Neural crest cell (in vitro differentiated cells): ENCODE measurements around the gene MICU1. TPM values are rescaled to one million over a fixed set of nuclear protein-coding genes. Genes with fewer than 3 reads are reported as not detected.

Experiments
- DNase-seq: peaks from one replicate; pipeline ENCODE4 v3.0.0; 2021; ENCODE audit warnings: low read depth, mixed read lengths, low spot score
- H3K27ac Mint-ChIP-seq: one replicate; pipeline ENCODE4 v1.8.0; 2021; ENCODE audit warnings: mild to moderate bottlenecking, mixed read lengths; ENCODE audit not compliant: unreplicated experiment
- H3K27me3 Mint-ChIP-seq: 2 replicates; pipeline ENCODE4 v1.8.0; 2021; ENCODE audit warnings: low read depth, mild to moderate bottlenecking, mixed read lengths
- H3K36me3 Mint-ChIP-seq: 2 replicates; pipeline ENCODE4 v1.8.0; 2021; ENCODE audit warnings: low read depth, mild to moderate bottlenecking, mixed read lengths
- H3K4me1 Mint-ChIP-seq: 2 replicates; pipeline ENCODE4 v1.8.0; 2021; ENCODE audit warnings: mixed read lengths
- H3K4me3 Mint-ChIP-seq: one replicate; pipeline ENCODE4 v1.8.0; 2021; ENCODE audit warnings: mild to moderate bottlenecking, mixed read lengths
- H3K9me3 Mint-ChIP-seq: 2 replicates; pipeline ENCODE4 v1.8.0; 2021; ENCODE audit warnings: mixed read lengths
- CTCF ChIP-seq: fragments of 200-600 bp; sonication (generic); conservative IDR thresholded peaks from 2 replicates; pipeline ENCODE4 v1.5.0; 2021; ENCODE audit warnings: antibody characterized with exemption, mild to moderate bottlenecking
- total RNA-seq: library from RNA; stranded (reverse); gene quantifications from 2 replicates; pipeline ENCODE4 v1.2.1, GENCODE V29; 2021

MICU1 gene
- total RNA-seq, 1 donor from 2014 or later, result 34.1 TPM

GRCh38 chr10:72611783-72612182, 14.1 kb downstream of the MICU1 start:
- DNase-seq, result no peak
- Mint-ChIP-seq H3K4me1 (peaks cover 4% of the 10 kb centered on the region), H3K9me3 (peaks cover 7% of the 10 kb centered on the region), H3K27ac (no peak overlapping the region), H3K27me3 (no peaks in the 10 kb centered on the region), H3K4me3 (no peak overlapping the region), H3K36me3 (peaks cover 8% of the 10 kb centered on the region)
- TF ChIP-seq CTCF, result no peak

- H3K27ac Mint-ChIP-seq, result no peak overlapping the region
Measured at GRCh38 chr10:72610466-72610865, 15.4 kb downstream of the MICU1 start.

GRCh38 chr10:72605122-72605521, 20.8 kb downstream of the MICU1 start:
- Mint-ChIP-seq H3K27ac (no peak overlapping the region), H3K27me3 (no peaks in the 10 kb centered on the region)
- no peak for DNase-seq

More at GRCh38 chr10:72610466-72610865, 15.4 kb downstream of the MICU1 start:
- H3K9me3 Mint-ChIP-seq, result peaks cover 7% of the 10 kb centered on the region
- no peak for DNase-seq
- no peaks in the 10 kb centered on the region for H3K27me3 Mint-ChIP-seq
- TF ChIP-seq CTCF, result no peak
- H3K36me3 Mint-ChIP-seq, result peaks cover 8% of the 10 kb centered on the region
- peaks cover 4% of the 10 kb centered on the region for H3K4me1 Mint-ChIP-seq
- no peak overlapping the region for H3K4me3 Mint-ChIP-seq

GRCh38 chr10:72601144-72601543, 24.7 kb downstream of the MICU1 start:
- DNase-seq, result no peak
- Mint-ChIP-seq H3K9me3 (no peaks in the 10 kb centered on the region), H3K27ac (no peak overlapping the region)

More at GRCh38 chr10:72605122-72605521, 20.8 kb downstream of the MICU1 start:
- Mint-ChIP-seq H3K4me1 (no peaks in the 10 kb centered on the region), H3K9me3 (peaks cover 4% of the 10 kb centered on the region), H3K4me3 (no peak overlapping the region), H3K36me3 (peaks cover 5% of the 10 kb centered on the region)
- no peak for TF ChIP-seq CTCF

GRCh38 chr10:72598769-72599701, 26.8 kb downstream of the MICU1 start:
- DNase-seq, result no peak
- no peak overlapping the region for H3K27ac Mint-ChIP-seq

More at GRCh38 chr10:72601144-72601543, 24.7 kb downstream of the MICU1 start:
- TF ChIP-seq CTCF, result no peak
- Mint-ChIP-seq H3K4me1 (peaks cover 10% of the 10 kb centered on the region), H3K36me3 (no peaks in the 10 kb centered on the region), H3K4me3 (no peak overlapping the region), H3K27me3 (no peaks in the 10 kb centered on the region)

More at GRCh38 chr10:72598769-72599701, 26.8 kb downstream of the MICU1 start:
- H3K36me3 Mint-ChIP-seq, result peaks cover under 1% of the 10 kb centered on the region
- peaks cover 10% of the 10 kb centered on the region for H3K4me1 Mint-ChIP-seq
- no peaks in the 10 kb centered on the region for H3K27me3 Mint-ChIP-seq
- TF ChIP-seq CTCF, result no peak
- peaks cover under 1% of the 10 kb centered on the region for H3K9me3 Mint-ChIP-seq
- no peak overlapping the region for H3K4me3 Mint-ChIP-seq
